NCI-H82 treated with DMSO at 0.1 percent for 48 hours (cell line): ENCODE measurements around the gene KRTAP1-3.
"Not testable (repeated sequence)": the region's sequence is repeated elsewhere in the genome, so short reads cannot be mapped to it uniquely, and the experiment has no call there.

Source experiments
- DNase-seq: peaks from one replicate; lab custom pipeline; 2025; ENCODE audit not compliant: unreplicated experiment; lab: John Stamatoyannopoulos, UW

The KRTAP1-3 gene

DNA sequence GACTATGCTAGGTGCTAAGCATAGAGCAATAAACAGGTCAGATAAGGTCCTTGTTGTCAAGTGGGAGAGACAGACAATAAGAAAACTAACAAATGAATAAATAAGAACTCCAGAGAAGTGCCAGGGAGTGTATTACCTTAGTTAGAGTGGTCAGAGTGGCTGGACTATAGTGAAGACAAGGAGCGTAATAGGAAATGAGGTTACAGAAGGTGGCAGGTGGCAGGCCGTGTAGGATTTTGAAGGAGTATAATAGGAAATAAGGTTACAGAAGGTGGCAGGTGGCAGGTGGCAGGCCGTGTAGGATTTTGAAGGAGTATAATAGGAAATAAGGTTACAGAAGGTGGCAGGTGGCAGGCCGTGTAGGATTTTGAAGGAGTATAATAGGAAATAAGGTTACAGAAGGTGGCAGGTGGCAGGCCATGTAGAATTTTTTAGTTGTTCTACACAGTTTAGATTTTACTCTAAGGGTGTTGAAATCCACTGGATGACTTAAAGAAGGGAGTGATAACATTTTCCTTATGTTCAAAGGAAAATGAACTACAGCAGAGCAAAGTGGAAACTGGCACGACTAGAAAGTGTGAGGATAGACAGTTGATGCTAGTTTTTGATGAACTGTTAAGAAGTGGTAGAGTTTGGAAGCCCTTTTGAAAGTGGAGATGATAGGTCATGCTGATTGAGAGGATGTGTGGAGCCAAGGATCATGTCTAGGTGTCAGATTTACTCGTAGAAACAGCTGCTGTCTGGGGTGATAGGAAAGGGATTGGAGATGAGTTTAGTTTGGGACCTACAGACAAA lies 22.2 kb downstream of the KRTAP1-3 start:
- DNase-seq: no peak

GRCh38 chr17:41010441-41010840 lies 24.2 kb downstream of the KRTAP1-3 start:
- no peak for DNase-seq

DNA sequence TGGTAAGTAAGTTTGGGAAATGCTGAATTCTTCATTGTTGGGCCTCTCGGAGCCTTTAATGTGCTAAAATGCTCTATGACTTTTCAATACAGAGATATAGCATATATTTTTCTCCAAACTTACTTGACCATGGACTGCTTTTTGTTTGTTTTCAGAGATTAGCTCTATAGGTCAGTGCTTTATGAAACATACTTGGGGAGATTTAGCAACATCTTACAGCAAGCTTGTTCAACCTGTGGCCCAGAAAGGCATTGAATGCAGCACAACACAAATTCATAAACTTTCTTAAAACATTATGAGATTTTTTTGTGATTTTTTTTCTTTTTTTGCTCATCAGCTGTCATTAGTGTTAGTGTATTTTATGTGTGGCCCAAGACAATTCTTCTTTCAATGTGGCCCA lies 24.7 kb downstream of the KRTAP1-3 start:
- no peak for DNase-seq

DNA sequence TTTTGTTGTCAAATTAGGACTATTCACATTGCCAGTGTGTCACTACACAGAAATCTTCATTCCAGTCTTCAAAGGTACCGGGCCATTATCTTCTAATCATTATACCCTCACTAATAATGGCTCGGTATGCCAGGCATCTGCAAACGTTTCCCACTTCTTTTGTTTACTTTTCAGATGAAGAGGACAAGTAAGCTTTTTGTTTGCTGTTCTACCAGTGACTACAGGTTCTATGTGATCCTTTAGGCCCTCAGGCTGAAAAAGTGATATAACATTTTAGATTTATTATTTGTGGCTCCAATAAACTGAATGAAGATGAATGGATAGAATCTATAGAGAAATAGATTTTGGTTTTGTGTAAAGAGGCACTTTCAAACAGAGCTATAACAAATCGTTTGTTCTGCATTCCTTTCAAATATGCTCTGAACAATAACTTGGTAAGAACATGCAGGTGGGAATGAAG lies 25.3 kb downstream of the KRTAP1-3 start:
- DNase-seq: no peak

- no peak for DNase-seq
Measured at GRCh38 chr17:41008811-41009210, 25.9 kb downstream of the KRTAP1-3 start, which contains the start of gene KRTAP3-1. KRTAP3-1 (minus strand) TSS chr17:41009128; CDS start chr17:41009074, 54 bp downstream.

GRCh38 chr17:41004397-41004796 lies 30.3 kb downstream of the KRTAP1-3 start:
- DNase-seq: no peak

DNA sequence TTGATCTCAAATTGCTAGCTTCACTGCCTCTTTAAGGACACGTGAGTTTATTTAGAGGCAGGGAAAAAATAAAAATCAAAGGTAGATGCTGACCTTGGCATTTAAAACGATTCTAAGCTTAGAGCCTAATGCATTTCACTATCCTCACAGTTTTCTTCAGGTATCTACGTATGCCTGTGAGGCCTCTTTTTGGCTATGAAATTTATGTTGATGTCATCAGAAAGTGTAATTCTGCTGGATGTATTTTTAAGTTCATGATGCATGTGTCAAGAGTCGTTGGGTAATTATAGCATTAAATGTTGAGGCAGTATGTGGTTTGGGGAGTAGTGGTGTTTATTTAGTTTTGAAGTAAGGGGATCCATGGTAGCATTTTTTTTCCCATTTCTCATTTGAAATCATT lies 30.7 kb downstream of the KRTAP1-3 start:
- DNase-seq: no peak

- no peak for DNase-seq
Measured at GRCh38 chr17:41002814-41003213, 31.9 kb downstream of the KRTAP1-3 start.

- DNase-seq: no peak
Measured at GRCh38 chr17:41001795-41002194, 32.9 kb downstream of the KRTAP1-3 start.

DNA sequence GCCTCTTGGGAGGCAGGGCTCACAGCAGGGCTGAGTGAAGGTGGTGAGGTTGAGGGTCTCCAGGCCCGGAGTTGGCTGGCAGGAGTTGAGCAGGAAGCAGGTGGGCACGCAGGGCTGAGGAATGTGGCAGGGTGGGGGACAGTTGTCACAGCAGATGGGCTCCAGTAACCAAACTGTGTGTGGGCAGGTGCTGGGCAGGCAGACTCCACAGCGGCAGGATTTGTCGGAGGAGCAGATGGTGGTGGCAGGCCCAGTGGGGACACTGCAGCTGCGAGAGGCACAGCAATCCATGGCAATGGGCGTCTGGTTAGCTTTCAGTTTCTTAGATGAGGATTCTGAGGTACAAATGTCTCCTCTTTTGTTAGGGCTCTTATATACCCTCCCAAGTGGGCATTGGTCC lies 35.1 kb downstream of the KRTAP1-3 start, which contains the start of gene KRTAP3-2:
KRTAP3-2 (minus strand) TSS at position 344 of the 400 bp plus-strand sequence; CDS start at position 291, 53 bp downstream.
- not testable (repeated sequence) for DNase-seq

DNA sequence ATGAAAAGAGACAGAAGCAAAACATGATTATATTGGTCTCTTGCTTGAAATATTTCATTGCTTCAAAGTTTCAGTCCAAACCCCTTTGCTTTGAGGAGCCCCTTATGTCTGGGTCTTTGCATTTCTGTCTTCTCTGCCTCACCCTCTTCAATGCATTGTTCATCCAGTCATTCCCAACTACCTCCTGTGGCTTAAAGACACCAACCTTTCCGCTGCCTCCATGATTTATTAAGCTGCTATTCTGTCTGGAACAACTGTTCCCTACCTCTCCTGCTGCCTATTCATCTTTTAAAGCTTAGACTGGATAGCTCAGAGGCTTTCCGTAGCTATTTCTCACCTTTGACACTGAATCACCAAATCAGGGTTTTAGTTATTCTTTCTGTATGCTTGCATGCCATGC lies 37.3 kb downstream of the KRTAP1-3 start:
- DNase-seq: no peak

DNA sequence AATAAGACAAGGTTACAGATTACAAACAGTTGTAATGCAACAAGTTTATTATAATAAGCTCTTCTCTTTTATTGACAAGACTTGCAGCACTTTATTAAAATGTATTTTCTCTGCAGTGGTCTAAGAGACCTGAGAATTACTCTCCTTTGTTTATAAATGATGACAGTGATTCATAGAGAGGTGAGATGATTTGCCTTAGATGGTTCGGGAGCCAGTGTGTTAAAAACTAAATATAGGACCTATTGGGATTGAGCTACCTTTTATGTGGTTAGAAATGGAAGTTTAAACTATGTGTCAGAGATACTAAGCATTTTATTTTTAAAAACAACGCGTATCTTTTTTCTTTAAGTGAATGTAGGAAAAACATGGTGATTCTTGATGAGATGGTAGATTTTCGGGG lies 37.8 kb downstream of the KRTAP1-3 start:
- no peak for DNase-seq

DNA sequence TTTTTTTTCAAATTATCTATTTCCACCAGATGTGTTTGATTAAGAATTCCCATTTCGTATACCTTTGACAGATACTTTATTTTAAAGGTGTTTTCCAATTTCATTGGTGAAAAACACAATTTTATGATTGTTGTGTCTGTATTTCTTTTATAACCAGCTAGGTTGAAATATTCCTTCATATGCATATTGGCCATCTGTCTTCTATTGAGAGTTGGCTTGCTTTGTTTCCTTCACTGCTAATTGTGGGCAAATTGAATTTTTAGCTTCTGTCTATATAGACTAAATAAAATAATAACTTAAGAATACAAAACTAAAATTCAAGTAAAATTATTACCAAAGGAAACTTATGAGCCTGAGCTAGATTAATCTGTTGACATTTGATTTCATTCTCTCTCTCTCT lies 39.6 kb downstream of the KRTAP1-3 start:
- DNase-seq: no peak

DNA sequence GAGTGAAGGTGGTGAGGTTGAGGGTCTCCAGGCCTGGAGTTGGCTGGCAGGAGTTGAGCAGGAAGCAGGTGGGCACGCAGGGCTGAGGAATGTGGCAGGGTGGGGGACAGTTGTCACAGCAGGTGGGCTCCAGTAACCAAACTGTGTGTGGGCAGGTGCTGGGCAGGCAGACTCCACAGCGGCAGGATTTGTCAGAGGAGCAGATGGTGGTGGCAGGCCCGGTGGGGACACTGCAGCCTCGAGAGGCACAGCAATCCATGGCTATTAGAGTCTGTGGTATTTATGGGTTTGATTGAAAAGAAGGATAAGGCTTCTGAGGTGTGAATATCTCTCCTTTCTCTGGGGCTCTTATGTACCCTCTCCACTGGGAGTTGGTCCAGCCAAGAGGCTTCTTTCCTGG lies 40.8 kb downstream of the KRTAP1-3 start, which contains the start of gene KRTAP3-3:
KRTAP3-3 (minus strand) TSS at position 326 of the 400 bp plus-strand sequence; CDS start at position 259, 67 bp downstream.
- no peak for DNase-seq

DNA sequence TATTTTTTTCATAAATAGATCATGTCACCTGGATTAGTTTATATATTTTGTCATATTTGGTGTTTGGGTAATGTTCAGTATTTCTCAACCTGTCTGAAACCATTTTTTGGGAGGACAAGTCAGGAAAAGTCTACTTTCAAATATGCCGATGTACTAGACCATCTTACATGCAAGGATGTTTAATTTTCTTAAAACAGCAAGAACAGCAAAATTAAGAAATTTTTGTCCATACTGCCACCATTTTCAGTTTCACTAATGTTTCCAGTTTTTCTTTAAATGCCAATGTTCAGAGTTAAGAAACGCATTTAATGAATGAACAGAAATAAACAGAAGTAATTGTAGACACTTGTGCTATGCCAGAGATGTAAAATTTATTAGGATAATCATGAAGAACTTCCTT lies 41.6 kb downstream of the KRTAP1-3 start:
- no peak for DNase-seq

GRCh38 chr17:40992666-40993065 lies 42.0 kb downstream of the KRTAP1-3 start:
- DNase-seq: no peak

GRCh38 chr17:40986920-40987319 lies 47.8 kb downstream of the KRTAP1-3 start:
- DNase-seq: no peak

GRCh38 chr17:40984226-40984625 lies 50.4 kb downstream of the KRTAP1-3 start, which contains the start of gene KRT40:
KRT40 (minus strand) TSS chr17:40984326; CDS start chr17:40984273, 53 bp downstream.
- no peak for DNase-seq
